Activated naive CD4-positive, alpha-beta T cell (primary cell): Measurements from ENCODE around the gene CRPPA.

Experiments used
- DNase-seq, 4 experiments: peaks; one replicate each; lab custom pipeline; 2025; lab: John Stamatoyannopoulos, UW

Gene CRPPA

DNA sequence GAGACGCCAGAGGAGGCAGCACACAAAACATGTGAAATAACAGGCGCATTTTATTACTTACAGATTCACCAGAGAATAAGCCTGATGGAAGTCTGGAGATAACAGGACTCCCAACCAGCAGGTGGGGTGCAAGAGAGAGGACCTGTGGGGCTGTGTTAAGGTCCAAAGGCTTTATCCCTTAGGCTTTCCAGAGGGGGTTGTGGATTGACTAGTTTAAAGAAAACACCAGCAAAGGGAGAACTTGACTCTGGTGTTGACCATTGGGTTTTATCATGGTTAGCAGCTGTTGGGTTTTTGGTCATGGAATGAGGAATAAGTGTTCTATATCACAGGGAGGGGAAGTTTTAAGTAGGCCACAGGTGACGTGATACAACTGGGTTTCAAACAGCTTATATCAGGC, 1.6 kb upstream of the CRPPA start:
- no peak for DNase-seq

GRCh38 chr7:16422103-16422435, 731 bp upstream of the CRPPA start:
- DNase-seq: no peak

DNA sequence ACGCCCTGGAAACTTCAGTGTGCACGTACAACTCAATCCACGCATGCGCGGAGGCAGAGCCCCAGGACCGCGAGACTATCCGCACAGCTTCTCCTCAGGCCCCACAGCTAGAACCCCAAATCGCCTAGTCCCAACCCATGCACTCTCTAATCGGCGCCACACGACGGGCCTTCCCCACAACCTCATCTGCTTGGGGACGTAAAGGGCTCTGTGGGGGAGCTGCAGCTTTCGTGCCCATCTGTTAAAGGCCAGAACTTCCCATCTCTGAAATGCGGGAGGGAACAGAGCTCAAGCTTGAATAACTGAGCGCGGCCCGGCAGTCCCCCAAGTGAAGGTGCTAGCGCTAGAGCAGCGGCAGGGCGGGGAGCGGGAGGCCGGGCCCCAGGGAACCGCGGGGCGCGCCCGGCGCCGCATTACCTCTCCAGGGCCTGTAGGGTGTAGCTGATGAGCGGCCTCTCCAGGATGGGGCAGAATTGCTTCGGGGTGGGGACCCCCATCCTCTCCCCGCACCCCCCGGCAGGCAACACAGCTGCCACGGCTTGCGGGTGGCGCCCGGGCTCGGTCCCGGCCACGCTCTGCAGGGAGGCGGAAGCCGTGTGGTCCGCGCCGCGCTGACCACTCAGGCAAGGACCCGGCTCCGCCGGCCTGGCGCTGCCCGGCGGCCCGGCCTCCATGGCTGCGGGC, 547 bp downstream of the CRPPA start:
- DNase-seq: peak; percentile 16 to 75 (median 62)

DNA sequence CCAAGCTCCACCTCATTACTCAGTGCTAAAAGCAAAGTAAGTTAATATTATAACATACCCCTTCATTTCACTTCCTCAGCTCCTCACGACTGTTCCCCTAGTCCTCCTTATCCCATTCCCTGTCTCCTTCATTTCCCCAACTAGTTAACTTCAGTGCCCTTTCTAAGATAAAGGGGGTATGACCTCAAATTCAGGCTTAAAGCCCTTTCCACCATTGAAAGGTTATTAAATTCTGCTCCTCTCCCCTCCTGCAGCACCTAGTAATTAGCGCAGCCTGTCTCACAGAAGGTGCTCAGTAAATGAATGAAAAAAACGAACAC, 1.0 kb downstream of the CRPPA start:
- no peak for DNase-seq

DNA sequence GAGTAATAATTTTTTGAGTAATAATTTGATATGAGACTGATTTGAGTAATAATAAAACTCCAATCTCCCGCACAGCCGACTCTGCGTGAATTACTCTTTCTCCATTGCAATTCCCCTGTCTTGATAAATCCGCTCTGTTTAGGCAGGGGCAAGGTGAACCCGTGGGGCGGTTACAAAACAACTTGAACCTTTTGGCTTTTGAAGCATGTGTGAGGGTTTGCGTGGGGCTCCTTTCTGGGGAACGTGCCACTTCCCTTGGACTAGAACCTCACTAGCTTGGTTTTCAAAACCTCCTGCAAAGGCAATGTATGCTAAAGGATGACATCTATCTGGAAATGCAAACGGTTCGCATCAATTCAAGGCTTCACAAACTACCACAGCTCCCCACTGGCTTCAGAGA, 1.5 kb downstream of the CRPPA start:
- no peak for DNase-seq

DNA sequence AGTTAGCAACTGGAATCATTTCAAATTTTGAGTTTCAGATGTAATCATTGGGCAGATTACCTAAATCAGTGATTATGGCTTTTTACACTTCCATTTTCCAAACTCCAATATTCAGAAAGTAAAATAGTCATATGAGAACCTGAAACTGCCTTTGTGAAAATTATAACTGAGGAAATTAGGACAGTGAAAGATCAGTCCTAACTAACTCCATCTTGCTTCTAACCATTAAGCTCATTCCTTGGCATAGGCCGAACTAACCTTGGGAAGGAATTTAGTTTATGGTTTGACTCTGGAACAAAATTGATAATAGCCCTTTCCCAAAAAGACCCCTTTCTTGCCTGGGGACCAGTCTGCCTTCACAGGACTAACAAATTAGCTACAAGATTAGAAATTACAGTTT, 2.2 kb downstream of the CRPPA start:
- DNase-seq: no peak

- DNase-seq: no peak
Measured at GRCh38 chr7:16417906-16418305, 3.4 kb downstream of the CRPPA start.

DNA sequence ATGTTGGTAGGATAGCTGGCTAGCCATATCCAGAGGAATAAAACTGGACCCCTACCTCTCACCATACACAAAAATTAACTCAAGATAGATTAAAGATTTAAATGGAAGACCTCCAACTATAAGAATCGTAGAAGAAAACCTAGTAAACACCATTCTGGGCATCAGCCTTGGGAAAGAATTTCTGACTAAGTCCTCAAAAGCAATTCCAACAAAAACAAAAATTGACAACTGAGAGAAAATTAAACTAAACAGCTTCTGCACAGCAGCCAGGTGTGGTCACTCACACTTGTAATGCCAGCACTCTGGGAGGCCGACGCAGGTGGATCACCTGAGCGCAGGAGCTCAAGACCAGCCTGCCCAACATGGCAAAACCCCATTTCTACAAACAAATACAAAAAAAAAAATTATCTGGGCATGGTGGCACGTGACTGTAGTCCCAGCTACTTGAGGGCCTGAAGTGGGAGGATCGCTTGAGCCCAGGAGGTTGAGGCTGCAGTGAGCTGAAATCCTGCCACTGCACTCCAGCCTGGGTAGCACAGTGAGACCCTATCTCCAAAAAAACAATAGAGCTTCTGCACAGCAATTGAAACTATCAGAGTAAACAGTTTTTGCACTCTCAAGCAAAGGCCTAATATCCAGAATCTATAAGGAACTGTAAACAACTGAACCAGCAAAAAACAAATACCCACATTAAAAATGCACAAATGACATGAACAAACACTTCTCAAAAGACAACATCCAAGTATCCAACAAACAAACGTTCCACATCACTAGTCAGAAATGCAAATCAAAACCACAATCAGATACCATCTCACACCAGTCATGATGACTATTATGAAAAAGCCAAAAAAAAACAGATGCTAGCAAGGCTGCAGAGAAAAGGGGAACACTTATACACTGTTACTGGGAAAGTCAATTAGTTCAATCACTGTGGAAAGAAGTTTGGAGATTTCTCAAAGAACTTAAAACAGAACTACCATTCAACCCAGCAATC, 4.8 kb downstream of the CRPPA start:
- no peak for DNase-seq

- DNase-seq: no peak
Measured at GRCh38 chr7:16412274-16413254, 8.8 kb downstream of the CRPPA start.

DNA sequence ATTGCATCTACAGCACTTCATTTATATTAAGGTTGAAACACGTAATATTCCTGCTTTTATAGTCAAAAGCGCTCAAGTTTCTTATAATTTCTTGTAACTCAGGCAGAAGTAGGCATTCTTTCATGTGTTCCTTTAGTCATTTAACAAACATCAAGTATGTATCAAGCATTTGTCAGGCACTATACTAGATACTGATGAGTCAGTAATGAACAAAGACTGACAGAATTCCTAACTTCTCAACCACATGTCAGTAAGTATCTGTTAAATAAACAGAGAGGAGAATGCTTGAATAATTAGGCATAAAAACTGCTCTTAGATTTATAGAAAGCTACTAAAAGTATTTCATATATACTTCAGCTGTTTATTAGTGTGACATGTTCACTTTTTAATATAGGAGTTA, 9.9 kb downstream of the CRPPA start:
- DNase-seq: no peak

GRCh38 chr7:16409777-16410176, 11.6 kb downstream of the CRPPA start:
- no peak for DNase-seq

DNA sequence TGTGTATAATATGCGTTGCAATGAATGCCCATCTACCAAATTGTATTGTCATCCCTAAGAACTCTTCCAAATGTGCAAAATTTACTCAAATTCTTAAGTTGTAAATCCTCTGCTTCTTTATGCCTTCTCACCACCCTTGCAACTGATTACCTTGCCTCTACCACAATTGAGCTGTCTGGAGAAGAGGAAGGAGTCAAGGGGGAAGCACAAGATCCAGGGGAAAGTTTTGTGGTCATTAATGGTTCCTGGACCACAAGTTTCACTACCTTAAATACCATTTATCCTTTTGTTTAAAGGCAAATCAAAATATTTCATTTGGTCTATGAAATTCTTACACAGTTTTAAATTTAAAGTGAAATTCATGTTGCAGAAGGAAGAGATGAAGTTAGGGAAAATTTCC, 16.7 kb downstream of the CRPPA start:
- no peak for DNase-seq

DNA sequence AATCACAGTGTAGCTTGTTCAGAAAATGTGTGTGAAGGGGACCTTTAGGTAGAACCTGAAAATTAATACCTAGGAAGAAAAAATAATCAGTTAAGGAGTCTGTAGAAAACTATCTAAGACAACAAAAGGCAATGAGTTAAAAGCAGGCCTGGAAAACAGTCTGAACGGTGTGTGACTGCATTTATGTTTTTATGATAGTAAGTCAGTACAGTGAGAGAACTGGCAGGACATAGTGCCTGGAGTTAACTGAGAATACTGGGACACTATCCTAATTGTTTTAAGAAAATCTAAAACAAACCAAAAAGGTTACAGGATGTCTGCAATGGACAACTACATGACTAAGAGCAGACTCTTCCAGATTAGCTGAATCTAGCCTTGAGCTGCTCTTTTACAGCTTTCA, 17.9 kb downstream of the CRPPA start:
- DNase-seq: no peak

- no peak for DNase-seq
Measured at GRCh38 chr7:16402940-16403339, 18.4 kb downstream of the CRPPA start.

- no peak for DNase-seq
Measured at GRCh38 chr7:16402091-16402490, 19.2 kb downstream of the CRPPA start.

DNA sequence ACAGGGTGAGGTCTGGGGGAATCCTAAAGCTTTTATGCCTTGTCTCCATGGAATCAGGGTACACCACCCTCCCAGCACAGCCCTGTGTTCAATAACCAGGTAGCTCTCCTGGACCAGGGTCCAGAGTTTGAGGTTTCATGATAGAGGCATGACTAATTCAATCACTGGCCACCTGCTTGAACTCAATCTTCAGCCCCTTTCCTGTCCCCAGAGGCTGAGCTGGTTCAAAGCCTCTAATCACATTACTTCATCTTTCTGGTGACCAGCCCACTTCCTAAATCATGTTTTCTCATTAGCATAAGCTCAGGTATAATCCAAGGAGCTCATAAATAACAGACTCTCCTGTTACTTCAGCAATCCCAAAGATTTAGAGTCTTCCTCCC, 20.5 kb downstream of the CRPPA start:
- DNase-seq: no peak

GRCh38 chr7:16399916-16400892, 21.1 kb downstream of the CRPPA start:
- no peak for DNase-seq

GRCh38 chr7:16399265-16399831, 22.0 kb downstream of the CRPPA start:
- DNase-seq: no peak

DNA sequence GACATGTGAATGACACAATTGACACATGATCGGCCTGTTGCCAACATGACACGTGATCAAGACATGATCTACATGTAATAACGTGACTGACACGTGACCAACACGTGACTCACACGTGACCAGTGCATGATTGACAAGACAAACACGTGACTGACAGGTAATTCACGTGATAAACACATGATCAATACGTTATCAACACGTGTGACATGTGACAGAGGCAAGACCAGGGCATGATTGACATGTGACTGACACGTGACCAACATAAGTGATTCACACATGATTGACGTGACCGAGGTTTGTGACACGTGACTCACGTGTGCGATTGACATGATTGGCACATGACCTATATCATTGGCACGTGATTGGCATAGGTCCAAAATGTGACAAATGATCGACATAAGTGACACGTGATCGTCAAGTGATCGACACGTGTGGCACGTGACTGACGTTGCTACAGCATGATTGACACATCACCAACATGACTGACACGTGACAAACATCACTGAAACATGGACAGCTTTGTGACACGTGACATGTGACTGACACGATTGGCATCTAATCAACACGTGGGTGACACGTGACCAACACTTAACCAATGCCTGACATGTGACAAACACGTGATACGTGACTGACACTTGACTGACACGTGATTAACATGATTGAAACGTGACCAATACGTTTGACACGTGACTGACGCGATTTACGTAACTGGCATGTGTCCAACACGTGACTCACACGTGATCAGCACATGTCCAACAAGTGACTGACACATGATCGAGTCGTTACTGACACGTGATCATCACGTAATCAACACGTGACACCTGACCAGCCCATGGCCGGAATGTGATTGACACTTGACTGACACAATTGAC, 23.0 kb downstream of the CRPPA start:
- no peak for DNase-seq
